Stimulated activated CD4-positive, alpha-beta T cell treated with anti-CD3 and anti-CD28 coated beads, Interleukin-4, amount 100 ng/mL, for 48 hours (primary cell): ENCODE data around the gene PPP1R12C.
"Not testable (repeated sequence)": the region's sequence is repeated elsewhere in the genome, so short reads cannot be mapped to it uniquely, and the experiment has no call there.

Source experiments
- DNase-seq, 2 donors: peaks; one replicate each; pipeline ENCODE4 v3.0.0-alpha.2; 2020; ENCODE audit warnings: low read depth in 2 of 2

PPP1R12C gene

GRCh38 chr19:55116859-55117662, at the start of gene PPP1R12C:
PPP1R12C (minus strand) TSS chr19:55117637; CDS start chr19:55117543, 94 bp downstream.
- no peak for DNase-seq

- peak; percentile 76 to 89 for DNase-seq
These were observed 49.3 kb upstream of the PPP1R12C start, which contains the start of gene DNAAF3 for GRCh38 chr19:55166530-55167268. DNAAF3 (minus strand) TSS chr19:55166613; CDS start chr19:55166413, 200 bp downstream.

- DNase-seq, result peak in 1 of 2 donors; percentile 39
These were observed 48.6 kb upstream of the PPP1R12C start for GRCh38 chr19:55165952-55166529.

GRCh38 chr19:55161571-55162322, 44.3 kb upstream of the PPP1R12C start:
- no peak for DNase-seq

- no peak for DNase-seq
These were observed 43.5 kb upstream of the PPP1R12C start for GRCh38 chr19:55160986-55161365.

GRCh38 chr19:55160128-55160985, 42.9 kb upstream of the PPP1R12C start:
- DNase-seq, result peak; percentile 86 to 92

GRCh38 chr19:55158848-55159749, 41.7 kb upstream of the PPP1R12C start:
- DNase-seq, result no peak

- no peak for DNase-seq
These were observed 41.0 kb upstream of the PPP1R12C start for GRCh38 chr19:55158423-55158822.

GRCh38 chr19:55157064-55157908, 39.8 kb upstream of the PPP1R12C start, which contains the start of gene TNNI3:
TNNI3 (minus strand) TSS chr19:55157732; CDS start chr19:55157589, 143 bp downstream.
- DNase-seq, result no peak

GRCh38 chr19:55156202-55157063, 39.0 kb upstream of the PPP1R12C start:
- peak in 1 of 2 donors; percentile 65 for DNase-seq

GRCh38 chr19:55155784-55156183, 38.3 kb upstream of the PPP1R12C start:
- DNase-seq, result not testable (repeated sequence)

- DNase-seq, result no peak
These were observed 36.3 kb upstream of the PPP1R12C start for GRCh38 chr19:55153652-55154264.

GRCh38 chr19:55152017-55152416, 34.6 kb upstream of the PPP1R12C start:
- no peak for DNase-seq

- no peak for DNase-seq
These were observed 31.9 kb upstream of the PPP1R12C start, which contains the start of gene TNNT1 for GRCh38 chr19:55149078-55150003. TNNT1 (minus strand) TSS chr19:55149206; CDS start chr19:55147157, 2,049 bp downstream.

- no peak for DNase-seq
These were observed 30.3 kb upstream of the PPP1R12C start for GRCh38 chr19:55147545-55148251.
